Measurements from ENCODE around the gene HIP1. TPM values are rescaled to one million over a fixed set of nuclear protein-coding genes. Genes with fewer than 3 reads are reported as not detected.
A peak's percentile ranks its signal among the peaks of the same experiment; 100 is the strongest.

Gene HIP1
- total and polyA plus RNA-seq, 2 of the 13 experiments (the other 11 are each of a cell fraction or from before 2014, with no cell fraction given), result 4.5 to 6.2 TPM

GRCh38 chr7:75688200-75689136, 50.3 kb downstream of the HIP1 start (continued):
- TF ChIP-seq SAP130 (CRISPR knock-in tag; IDR thresholded peaks at IDR 0.05; ENCODE audit: low read depth), result peak; percentile 89
- TF ChIP-seq CHCHD3 (CRISPR knock-in tag; IDR thresholded peaks at IDR 0.05), result 0 out of 2 replicates have a peak, but pooled peaks have one; percentile 67
- TF ChIP-seq PHF5A (CRISPR knock-in tag; IDR thresholded peaks at IDR 0.05; ENCODE audit: low read depth, unreplicated experiment), result no peak
- TF ChIP-seq, protein P1, sequence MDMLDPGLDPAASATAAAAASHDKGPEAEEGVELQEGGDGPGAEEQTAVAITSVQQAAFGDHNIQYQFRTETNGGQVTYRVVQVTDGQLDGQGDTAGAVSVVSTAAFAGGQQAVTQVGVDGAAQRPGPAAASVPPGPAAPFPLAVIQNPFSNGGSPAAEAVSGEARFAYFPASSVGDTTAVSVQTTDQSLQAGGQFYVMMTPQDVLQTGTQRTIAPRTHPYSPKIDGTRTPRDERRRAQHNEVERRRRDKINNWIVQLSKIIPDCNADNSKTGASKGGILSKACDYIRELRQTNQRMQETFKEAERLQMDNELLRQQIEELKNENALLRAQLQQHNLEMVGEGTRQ (IDR thresholded peaks at IDR 0.05; ENCODE audit: low read depth, low read length), result no peak; the same call in 1 of the 2 replicates
- TF ChIP-seq, protein P1 (CRISPR knock-in tag; IDR thresholded peaks at IDR 0.05; ENCODE audit: borderline replicate concordance), result peak; percentile 43; the same call in 1 of the 2 replicates
- 0 out of 2 replicates have a peak, but pooled peaks have one; percentile 53 for TF ChIP-seq TBX3 (IDR thresholded peaks at IDR 0.05; ENCODE audit: borderline replicate concordance)
- peak; percentile 87 for TF ChIP-seq ZSCAN25 (CRISPR knock-in tag; IDR thresholded peaks at IDR 0.05)
- TF ChIP-seq RXRB (CRISPR knock-in tag; IDR thresholded peaks at IDR 0.05; ENCODE audit: borderline replicate concordance), result peak; percentile 92
- TF ChIP-seq IRX3 (CRISPR knock-in tag; IDR thresholded peaks at IDR 0.05; ENCODE audit: borderline replicate concordance, low read depth), result no peak
- TF ChIP-seq ZNF451 (CRISPR knock-in tag; IDR thresholded peaks at IDR 0.05), result no peak
- no peak for TF ChIP-seq ZNF572 (CRISPR knock-in tag; IDR thresholded peaks at IDR 0.05)
- TF ChIP-seq RFXAP (CRISPR knock-in tag; IDR thresholded peaks at IDR 0.05; ENCODE audit: borderline replicate concordance), result peak; percentile 96
- TF ChIP-seq ZNF468 (CRISPR knock-in tag; IDR thresholded peaks at IDR 0.05), result no peak
- TF ChIP-seq MLXIP (CRISPR knock-in tag; IDR thresholded peaks at IDR 0.05; ENCODE audit: borderline replicate concordance), result peak; percentile 96
- TF ChIP-seq JARID2 (CRISPR knock-in tag; IDR thresholded peaks at IDR 0.05; ENCODE audit: insufficient replicate concordance), result no peak
- TF ChIP-seq NONO (IDR thresholded peaks at IDR 0.05), result no peak
- TF ChIP-seq NONO (CRISPR knock-in tag; conservative IDR thresholded peaks at IDR 0.05), result peak; percentile 90
- TF ChIP-seq ZNF776 (CRISPR knock-in tag; IDR thresholded peaks at IDR 0.05), result 0 out of 2 replicates have a peak, but pooled peaks have one; percentile 66
- no peak for TF ChIP-seq DDIT3 (CRISPR knock-in tag; IDR thresholded peaks at IDR 0.05)
- no peak for TF ChIP-seq ZNF660 (CRISPR knock-in tag; IDR thresholded peaks at IDR 0.05; ENCODE audit: borderline replicate concordance, low read depth)
- 0 out of 2 replicates have a peak, but pooled peaks have one; percentile 61 for TF ChIP-seq ZSCAN12 (CRISPR knock-in tag; IDR thresholded peaks at IDR 0.05)
- TF ChIP-seq SMAD9 (CRISPR knock-in tag; IDR thresholded peaks at IDR 0.05), result no peak

Measured in HepG2 (cell line).